GM19025 (cell line): ENCODE results near the gene IFT172.
"Not testable (repeated sequence)": the region's sequence is repeated elsewhere in the genome, so short reads cannot be mapped to it uniquely, and the experiment has no call there.

Experiments
- ATAC-seq: cut with Tn5 transposase; IDR thresholded peaks from one replicate; pipeline ENCODE4 v1.9.1; 2021; ENCODE audit warnings: mild to moderate bottlenecking, low read depth, moderate library complexity; ENCODE audit not compliant: unreplicated experiment

The IFT172 gene, protein sequence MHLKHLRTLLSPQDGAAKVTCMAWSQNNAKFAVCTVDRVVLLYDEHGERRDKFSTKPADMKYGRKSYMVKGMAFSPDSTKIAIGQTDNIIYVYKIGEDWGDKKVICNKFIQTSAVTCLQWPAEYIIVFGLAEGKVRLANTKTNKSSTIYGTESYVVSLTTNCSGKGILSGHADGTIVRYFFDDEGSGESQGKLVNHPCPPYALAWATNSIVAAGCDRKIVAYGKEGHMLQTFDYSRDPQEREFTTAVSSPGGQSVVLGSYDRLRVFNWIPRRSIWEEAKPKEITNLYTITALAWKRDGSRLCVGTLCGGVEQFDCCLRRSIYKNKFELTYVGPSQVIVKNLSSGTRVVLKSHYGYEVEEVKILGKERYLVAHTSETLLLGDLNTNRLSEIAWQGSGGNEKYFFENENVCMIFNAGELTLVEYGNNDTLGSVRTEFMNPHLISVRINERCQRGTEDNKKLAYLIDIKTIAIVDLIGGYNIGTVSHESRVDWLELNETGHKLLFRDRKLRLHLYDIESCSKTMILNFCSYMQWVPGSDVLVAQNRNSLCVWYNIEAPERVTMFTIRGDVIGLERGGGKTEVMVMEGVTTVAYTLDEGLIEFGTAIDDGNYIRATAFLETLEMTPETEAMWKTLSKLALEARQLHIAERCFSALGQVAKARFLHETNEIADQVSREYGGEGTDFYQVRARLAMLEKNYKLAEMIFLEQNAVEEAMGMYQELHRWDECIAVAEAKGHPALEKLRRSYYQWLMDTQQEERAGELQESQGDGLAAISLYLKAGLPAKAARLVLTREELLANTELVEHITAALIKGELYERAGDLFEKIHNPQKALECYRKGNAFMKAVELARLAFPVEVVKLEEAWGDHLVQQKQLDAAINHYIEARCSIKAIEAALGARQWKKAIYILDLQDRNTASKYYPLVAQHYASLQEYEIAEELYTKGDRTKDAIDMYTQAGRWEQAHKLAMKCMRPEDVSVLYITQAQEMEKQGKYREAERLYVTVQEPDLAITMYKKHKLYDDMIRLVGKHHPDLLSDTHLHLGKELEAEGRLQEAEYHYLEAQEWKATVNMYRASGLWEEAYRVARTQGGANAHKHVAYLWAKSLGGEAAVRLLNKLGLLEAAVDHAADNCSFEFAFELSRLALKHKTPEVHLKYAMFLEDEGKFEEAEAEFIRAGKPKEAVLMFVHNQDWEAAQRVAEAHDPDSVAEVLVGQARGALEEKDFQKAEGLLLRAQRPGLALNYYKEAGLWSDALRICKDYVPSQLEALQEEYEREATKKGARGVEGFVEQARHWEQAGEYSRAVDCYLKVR (N-terminal part only)

DNA sequence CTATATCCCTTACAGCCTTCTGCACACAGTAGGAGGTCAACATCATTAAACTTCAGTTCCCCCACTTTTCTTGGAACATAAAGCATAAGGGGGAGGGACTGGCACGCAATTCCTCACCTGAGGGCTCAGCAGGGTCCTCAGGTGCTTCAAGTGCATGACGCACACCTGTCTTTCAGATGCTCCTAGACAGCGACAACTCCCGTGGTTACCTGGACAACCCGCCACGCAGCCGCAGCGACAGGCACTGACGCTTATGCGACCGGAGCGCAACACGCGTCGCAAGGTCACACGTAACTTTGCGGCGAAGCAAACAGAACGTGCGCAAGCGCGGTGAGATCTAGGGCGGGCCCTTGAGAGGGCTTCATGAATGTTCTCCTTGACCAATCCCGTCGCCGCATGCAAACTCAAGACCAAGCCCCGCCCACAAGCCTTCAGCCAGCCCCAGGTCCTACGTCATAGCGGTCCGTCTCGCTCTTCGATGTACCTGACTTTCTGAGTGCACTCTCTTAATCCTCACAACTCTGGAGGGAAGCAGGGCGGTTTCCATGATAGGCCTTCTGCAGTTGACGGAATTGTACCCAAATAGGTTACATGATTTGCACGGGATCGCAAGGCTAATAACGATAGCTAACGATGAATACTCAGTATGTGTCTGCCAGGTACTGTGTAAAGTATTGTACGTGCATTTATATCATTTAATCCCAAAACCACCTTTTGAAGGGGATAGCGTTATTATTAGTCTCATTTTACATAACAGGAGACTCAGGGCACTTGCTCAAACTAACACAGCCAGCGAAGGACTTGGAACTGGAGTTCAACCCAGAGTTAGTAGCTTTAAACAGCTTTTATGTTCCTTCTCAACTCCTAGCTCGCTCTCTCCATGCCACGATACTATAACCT, at the start of gene IFT172:
IFT172 (minus strand) TSS at position 246 of the 900 bp plus-strand sequence; CDS start at position 156, 90 bp downstream.
- ATAC-seq, result peak; percentile 92

DNA sequence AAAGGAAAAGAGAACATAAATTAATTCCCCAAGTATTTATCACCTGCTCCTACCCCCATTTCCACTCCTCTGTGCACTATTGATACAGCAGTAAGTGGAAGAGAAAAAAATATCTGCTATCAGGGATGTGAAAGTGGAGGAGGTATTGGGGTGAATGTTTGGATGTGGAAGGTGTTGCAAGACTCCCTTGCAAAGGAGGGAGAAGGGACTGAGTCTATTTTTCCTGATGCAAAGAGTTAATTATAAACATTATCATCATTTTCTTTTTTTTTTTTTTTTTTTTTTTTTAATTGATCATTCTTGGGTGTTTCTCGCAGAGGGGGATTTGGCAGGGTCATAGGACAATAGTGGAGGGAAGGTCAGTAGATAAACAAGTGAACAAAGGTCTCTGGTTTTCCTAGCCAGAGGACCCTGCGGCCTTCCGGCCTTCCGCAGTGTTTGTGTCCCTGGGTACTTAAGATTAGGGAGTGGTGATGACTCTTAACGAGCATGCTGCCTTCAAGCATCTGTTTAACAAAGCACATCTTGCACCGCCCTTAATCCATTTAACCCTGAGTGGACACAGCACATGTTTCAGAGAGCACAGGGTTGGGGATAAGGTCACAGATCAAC, 49.4 kb upstream of the IFT172 start:
- ATAC-seq, result not testable (repeated sequence)

- no peak for ATAC-seq
Measured at GRCh38 chr2:27537287-27537686, 47.7 kb upstream of the IFT172 start.

DNA sequence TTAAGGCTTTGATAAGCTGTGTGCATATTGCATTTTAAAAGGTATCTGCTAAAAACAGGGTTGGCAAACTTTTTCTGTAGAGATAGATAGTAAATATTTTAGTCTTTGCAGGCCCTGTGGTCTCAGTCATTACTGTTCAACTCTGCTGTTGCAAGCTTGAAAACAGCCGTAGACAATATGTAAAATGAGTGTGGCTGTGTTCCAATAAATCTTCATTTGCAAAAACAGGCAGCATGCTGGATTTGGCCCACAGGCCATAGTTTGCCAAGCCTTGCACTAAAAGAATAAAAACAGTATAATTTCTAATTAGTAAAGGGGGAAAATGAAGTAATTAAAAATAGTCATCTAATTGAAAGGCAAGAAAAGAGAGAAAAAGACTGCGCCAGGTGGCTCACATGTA, 42.4 kb upstream of the IFT172 start:
- ATAC-seq, result no peak

DNA sequence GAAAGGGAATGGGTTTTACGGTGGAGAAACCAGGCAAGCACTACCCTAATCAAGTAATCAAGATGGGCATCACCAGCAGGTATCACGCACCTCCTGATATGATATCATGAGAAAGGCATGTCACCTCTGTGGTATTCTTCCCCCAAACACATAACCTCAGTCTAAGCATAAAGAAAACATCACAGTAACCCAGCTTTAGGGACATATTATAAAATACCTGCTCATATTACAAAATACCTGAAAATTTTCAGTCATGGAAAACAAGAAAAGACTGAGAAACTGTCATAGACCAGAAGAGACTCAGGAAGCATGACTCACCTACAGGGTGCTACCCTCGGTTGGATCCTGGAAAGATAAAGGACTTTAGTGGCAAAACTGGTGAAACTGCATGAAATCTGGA, 37.6 kb upstream of the IFT172 start:
- ATAC-seq, result no peak

- no peak for ATAC-seq
Measured at GRCh38 chr2:27522400-27522945, 32.9 kb upstream of the IFT172 start.

- ATAC-seq, result no peak
Measured at GRCh38 chr2:27520316-27520715, 30.8 kb upstream of the IFT172 start.

- no peak for ATAC-seq
Measured at GRCh38 chr2:27518782-27519113, 29.2 kb upstream of the IFT172 start.

DNA sequence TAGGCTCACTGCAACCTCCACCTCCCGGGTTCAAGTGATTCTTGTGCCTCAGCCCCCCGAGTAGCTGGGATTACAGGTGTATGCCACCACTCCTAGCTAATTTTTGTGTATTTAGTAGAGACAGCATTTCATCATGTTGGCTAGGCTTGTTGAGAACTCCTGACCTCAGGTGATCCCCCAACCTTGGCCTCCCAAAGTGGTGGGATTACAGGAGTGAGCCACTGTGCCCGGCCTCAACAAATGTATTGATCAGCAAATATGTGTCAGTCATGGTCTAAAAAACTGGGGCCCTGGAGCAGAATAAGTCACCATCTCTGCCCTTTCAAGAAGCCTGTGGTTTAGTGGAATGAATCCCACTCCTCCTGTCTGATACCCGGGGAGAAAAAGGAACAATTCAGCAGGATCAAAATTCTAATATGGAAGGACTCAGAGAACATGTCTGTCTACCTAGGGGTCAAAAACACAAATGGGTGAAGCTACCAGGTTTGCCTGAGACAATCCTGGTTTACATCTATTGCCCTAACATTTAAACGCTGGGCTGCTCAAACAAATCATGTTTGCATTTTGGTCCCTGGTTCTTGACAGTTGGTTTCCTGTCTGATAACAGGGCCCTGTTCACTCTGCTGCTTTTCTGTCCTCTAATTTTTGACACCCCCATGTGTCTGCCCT, 28.7 kb upstream of the IFT172 start:
- no peak for ATAC-seq

DNA sequence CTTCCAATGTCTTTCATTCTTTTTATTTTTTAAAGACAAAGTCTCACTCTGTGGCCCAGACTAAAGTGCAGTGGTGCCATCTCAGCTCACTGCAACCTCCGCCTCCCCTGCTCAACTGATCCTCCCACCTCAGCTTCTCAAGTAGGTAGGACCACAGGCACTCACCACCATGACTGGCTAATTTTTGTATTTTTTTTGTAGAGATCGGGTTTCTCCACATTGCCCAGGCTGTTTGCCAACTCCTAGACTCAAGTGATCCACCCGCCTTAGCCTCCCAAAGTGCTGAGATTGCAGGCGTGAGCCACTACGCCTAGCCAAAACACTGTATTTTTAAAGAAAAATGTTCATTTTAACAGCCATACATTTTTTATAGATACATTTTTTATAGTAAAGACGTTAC, 19.8 kb upstream of the IFT172 start:
- ATAC-seq, result no peak

GRCh38 chr2:27507293-27507692, 17.8 kb upstream of the IFT172 start:
- no peak for ATAC-seq

- ATAC-seq, result no peak
Measured at GRCh38 chr2:27506587-27506986, 17.0 kb upstream of the IFT172 start.

DNA sequence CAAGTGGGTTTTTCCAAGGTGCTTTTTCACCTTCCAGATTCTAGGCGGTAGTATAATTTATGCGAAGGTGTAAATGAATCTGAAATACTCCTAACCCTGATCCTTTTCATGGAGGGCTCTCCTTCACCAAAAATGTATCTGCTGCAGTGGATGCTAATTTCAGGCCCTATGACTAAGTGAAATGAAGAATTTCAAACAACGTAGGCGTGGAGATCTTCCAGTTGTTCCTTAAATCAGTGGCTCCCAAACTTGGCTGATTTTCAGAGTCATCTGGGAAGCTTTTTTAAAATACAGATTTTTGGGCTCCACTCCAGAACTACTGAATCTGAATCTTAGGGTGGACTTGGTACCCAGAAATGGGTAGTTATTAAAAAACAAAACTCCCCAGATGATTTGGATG, 12.6 kb upstream of the IFT172 start:
- no peak for ATAC-seq

DNA sequence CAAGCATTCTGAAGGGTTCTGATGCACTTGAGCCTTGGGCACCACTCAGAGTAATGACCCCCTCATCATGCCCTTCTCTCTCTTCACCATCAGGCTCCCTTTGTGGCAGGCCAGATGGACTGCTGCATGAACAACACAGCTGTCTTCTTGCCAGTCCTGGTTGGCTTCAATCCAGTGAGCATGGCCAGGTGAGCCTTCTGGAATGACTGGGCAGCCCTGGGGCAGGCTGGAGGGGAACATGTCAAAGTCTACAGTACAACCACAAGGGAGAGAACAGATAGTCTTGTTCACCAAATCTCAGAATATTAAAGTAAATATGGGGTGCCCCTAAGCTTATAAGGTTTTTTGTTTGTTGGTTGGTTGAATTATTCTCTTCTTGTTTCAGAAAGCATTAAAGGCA, 11.5 kb upstream of the IFT172 start:
- no peak for ATAC-seq

GRCh38 chr2:27498975-27499374, 9.4 kb upstream of the IFT172 start:
- ATAC-seq, result no peak

GRCh38 chr2:27497288-27497627, 7.7 kb upstream of the IFT172 start:
- ATAC-seq, result no peak

DNA sequence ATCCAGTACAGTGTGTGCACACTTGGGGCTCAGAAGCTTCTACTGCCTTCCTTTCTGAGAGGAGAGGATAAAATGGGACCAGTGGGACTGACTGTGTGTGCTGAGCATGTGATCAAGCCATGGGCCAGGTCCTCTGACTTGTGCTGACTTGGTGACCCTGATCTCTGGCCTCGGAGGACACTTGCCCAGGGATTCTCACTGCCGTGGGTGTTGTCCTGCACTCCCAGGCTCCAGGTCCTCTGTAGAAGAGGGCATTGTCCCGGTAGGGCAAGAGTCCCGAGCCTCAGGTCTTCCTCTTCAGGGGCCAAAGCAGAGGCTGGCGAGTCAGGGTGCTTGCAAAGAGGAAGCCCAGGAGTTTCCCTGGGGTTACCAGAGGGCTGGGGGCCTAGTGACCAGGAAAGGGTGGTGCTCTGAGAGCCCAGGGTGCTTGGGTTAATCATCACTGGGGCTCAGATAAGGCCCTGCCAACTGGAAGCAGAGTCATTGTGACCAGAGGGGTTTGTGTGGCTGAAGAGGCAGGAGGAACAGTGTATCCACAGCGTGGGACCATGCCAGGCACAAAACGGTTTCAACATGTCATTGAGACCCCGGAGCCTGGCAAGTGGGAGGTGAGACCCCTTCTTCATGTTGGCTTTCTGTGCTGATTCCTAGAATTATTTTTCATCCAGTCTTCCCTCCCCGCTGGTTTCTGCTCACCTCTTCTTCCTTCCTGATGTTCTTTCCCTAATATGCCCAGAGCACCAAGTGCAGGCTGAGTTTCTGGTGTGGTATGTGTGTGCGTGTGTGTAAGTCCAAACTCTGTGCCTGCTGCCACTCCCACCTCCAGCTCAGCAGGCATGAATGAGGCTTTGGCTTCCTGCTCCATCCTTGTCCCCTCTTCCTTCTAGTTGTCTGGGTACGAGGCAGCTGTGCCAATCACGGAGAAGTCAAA, 7.1 kb upstream of the IFT172 start, which contains the start of gene GCKR:
GCKR (plus strand) TSS at position 483 of the 931 bp plus-strand sequence; CDS start at position 549, 66 bp downstream.
- ATAC-seq, result no peak
